Measurements from ENCODE around the gene GALNT1. TPM values are rescaled to one million over a fixed set of nuclear protein-coding genes. Genes with fewer than 3 reads are reported as not detected.

Gene GALNT1
- total and polyA plus RNA-seq, 2 donors (not counting 1 experiment from before 2014, with no cell fraction given), result 7.5 to 51.3 TPM

GRCh38 chr18:35571138-35571537 lies 10.4 kb upstream of the GALNT1 start:
- Mint-ChIP-seq H3K9me3 (ENCODE audit: insufficient read depth) (peaks cover under 1% of the 10 kb centered on the region), H3K4me1 (no peaks in the 10 kb centered on the region), H3K27ac (no peak overlapping the region), H3K4me3 (no peak overlapping the region), H3K27me3 (no peaks in the 10 kb centered on the region)
- Histone ChIP-seq H3K4me3 (ENCODE audit: control extremely low read depth in 1 of 5, extremely low read depth in 1 of 5, insufficient read depth in 1 of 5, low read depth in 2 of 5, low read length in 4 of 5) (no peak overlapping the region), H3K9me3 (ENCODE audit: control extremely low read depth in 1 of 3, control insufficient read depth in 2 of 3, insufficient read depth in 1 of 3, low read length in 2 of 3) (peaks cover 0 to 3% (median under 1%) of the 10 kb centered on the region in 3 donors), H3K4me2 (replicated peaks; ENCODE audit: low read depth, low read length, poor library complexity, severe bottlenecking) (no peak overlapping the region), H3K4me1 (ENCODE audit: control insufficient read depth in 2 of 2, insufficient read depth in 2 of 2, low read length in 2 of 2) (no peaks in the 10 kb centered on the region), H3K79me2 (ENCODE audit: control insufficient read depth, insufficient read depth, low read length) (no peaks in the 10 kb centered on the region), H4K20me1 (ENCODE audit: control insufficient read depth, insufficient read depth, low read length, poor library complexity, severe bottlenecking) (no peaks in the 10 kb centered on the region), H2AFZ (ENCODE audit: insufficient read depth, low read depth, low read length, poor library complexity, severe bottlenecking) (no peak overlapping the region), H3K27me3 (replicated peaks in 1 of 4; ENCODE audit: control extremely low read depth in 1 of 4, control insufficient read depth in 3 of 4, insufficient read depth in 4 of 4, low read length in 3 of 4) (no peaks in the 10 kb centered on the region), H3K9ac (ENCODE audit: low read length) (no peak overlapping the region), H3K27ac (ENCODE audit: low read length in 2 of 2) (no peak overlapping the region), H3K36me3 (replicated peaks in 1 of 2; ENCODE audit: control extremely low read depth in 1 of 2, control insufficient read depth in 1 of 2, extremely low read depth in 1 of 2, insufficient read depth in 2 of 2, low read length in 1 of 2) (no peaks in the 10 kb centered on the region)
- intact Hi-C loops (cut with micrococcal nuclease), result no loop called here
- POLR2A ChIA-PET, result no interaction called here
- TF ChIP-seq EZH2 (IDR thresholded peaks at IDR 0.05; ENCODE audit: borderline replicate concordance, insufficient read depth, low read depth, low read length, poor library complexity, severe bottlenecking), result no peak
- no peak for DNase-seq
- WGBS (ENCODE audit: insufficient coverage), result no CpG with 5 or more reads among the region's 1 CpG
- ATAC-seq (ENCODE audit: low read depth), result no peak
- CTCF ChIA-PET, result no interaction called here

- no peaks in the 10 kb centered on the region for H4K20me1 ChIP-seq (ENCODE audit: control insufficient read depth, insufficient read depth, low read length, poor library complexity, severe bottlenecking)
- CTCF ChIA-PET, result no interaction called here
- intact Hi-C loops (cut with micrococcal nuclease), result no loop called here
- no peaks in the 10 kb centered on the region for H3K27me3 ChIP-seq (replicated peaks in 1 of 4; ENCODE audit: control extremely low read depth in 1 of 4, control insufficient read depth in 3 of 4, insufficient read depth in 4 of 4, low read length in 3 of 4)
- H3K9me3 ChIP-seq (ENCODE audit: control extremely low read depth in 1 of 3, control insufficient read depth in 2 of 3, insufficient read depth in 1 of 3, low read length in 2 of 3), result peaks cover 0 to 9% (median 8%) of the 10 kb centered on the region in 3 donors
- no peak for DNase-seq
- POLR2A ChIA-PET, result no interaction called here
- Mint-ChIP-seq H3K4me3 (no peak overlapping the region), H3K4me1 (no peaks in the 10 kb centered on the region), H3K27ac (no peak overlapping the region), H3K27me3 (no peaks in the 10 kb centered on the region), H3K9me3 (ENCODE audit: insufficient read depth) (peaks cover 4% of the 10 kb centered on the region)
- no peak overlapping the region for H3K4me3 ChIP-seq (ENCODE audit: control extremely low read depth in 1 of 5, extremely low read depth in 1 of 5, insufficient read depth in 1 of 5, low read depth in 2 of 5, low read length in 4 of 5)
- no peak overlapping the region for H3K27ac ChIP-seq (ENCODE audit: low read length in 2 of 2)
- H3K79me2 ChIP-seq (ENCODE audit: control insufficient read depth, insufficient read depth, low read length), result no peaks in the 10 kb centered on the region
- no peaks in the 10 kb centered on the region for H3K36me3 ChIP-seq (replicated peaks in 1 of 2; ENCODE audit: control extremely low read depth in 1 of 2, control insufficient read depth in 1 of 2, extremely low read depth in 1 of 2, insufficient read depth in 2 of 2, low read length in 1 of 2)
- TF ChIP-seq CTCF (IDR thresholded peaks at IDR 0.05) (no peak), EZH2 (IDR thresholded peaks at IDR 0.05; ENCODE audit: borderline replicate concordance, insufficient read depth, low read depth, low read length, poor library complexity, severe bottlenecking) (no peak)
- no peaks in the 10 kb centered on the region for H3K4me1 ChIP-seq (ENCODE audit: control insufficient read depth in 2 of 2, insufficient read depth in 2 of 2, low read length in 2 of 2)
- H3K4me2 ChIP-seq (replicated peaks; ENCODE audit: low read depth, low read length, poor library complexity, severe bottlenecking), result no peak overlapping the region
- H3K9ac ChIP-seq (ENCODE audit: low read length), result no peak overlapping the region
- WGBS (ENCODE audit: insufficient coverage), result 100% methylated on average over 4 of the region's 6 CpGs
- no peak overlapping the region for H2AFZ ChIP-seq (ENCODE audit: insufficient read depth, low read depth, low read length, poor library complexity, severe bottlenecking)
- no peak for ATAC-seq (ENCODE audit: low read depth)
These were observed 8.9 kb upstream of the GALNT1 start for GRCh38 chr18:35572644-35573043.
